HepG2 (cell line): ENCODE results near the gene DYNLL2. TPM values are rescaled to one million over a fixed set of nuclear protein-coding genes. Genes with fewer than 3 reads are reported as not detected.
A peak's percentile ranks its signal among the peaks of the same experiment; 100 is the strongest.

Experiments used
- CHD4 ChIP-seq: fragments of 200-600 bp; sonication (generic); IDR thresholded peaks from 2 replicates; pipeline ENCODE4 v1.7.0; 2017; ENCODE audit warnings: mild to moderate bottlenecking, low read length, borderline replicate concordance
- ERF ChIP-seq: IDR thresholded peaks from 2 replicates; pipeline ENCODE4 v1.6.1; 2018; ENCODE audit warnings: missing biosample characterization, missing genetic modification reagents
- KIAA2018 ChIP-seq: sonication (generic); formaldehyde crosslinking; IDR thresholded peaks from 2 replicates; pipeline ENCODE4 v1.5.0; 2020; ENCODE audit warnings: mild to moderate bottlenecking, missing genetic modification reagents, borderline replicate concordance
- MLLT10 ChIP-seq: sonication (generic); formaldehyde crosslinking; IDR thresholded peaks from 2 replicates; pipeline ENCODE4 v1.4.0; 2020; ENCODE audit warnings: missing genetic modification reagents
- POGZ ChIP-seq: sonication (generic); formaldehyde crosslinking; IDR thresholded peaks from 2 replicates; pipeline ENCODE4 v1.4.0; 2020; ENCODE audit warnings: mild to moderate bottlenecking, missing genetic modification reagents
- RAD21 ChIP-seq: fragments of 450-650 bp; formaldehyde crosslinking; IDR thresholded peaks from 2 replicates; pipeline ENCODE4 v1.5.0; 2020; ENCODE audit warnings: mild to moderate bottlenecking
- TFE3 ChIP-seq: IDR thresholded peaks from 2 replicates; pipeline ENCODE4 v1.6.1; 2016
- THAP8 ChIP-seq: sonication (generic); formaldehyde crosslinking; IDR thresholded peaks from 2 replicates; pipeline ENCODE4 v1.5.1; 2020; ENCODE audit warnings: missing genetic modification reagents, mild to moderate bottlenecking, borderline replicate concordance
- TOE1 ChIP-seq: sonication (generic); formaldehyde crosslinking; IDR thresholded peaks from 2 replicates; pipeline ENCODE4 v1.4.0; 2020; ENCODE audit warnings: mild to moderate bottlenecking, missing genetic modification reagents
- ZNF318 ChIP-seq: sonication (generic); formaldehyde crosslinking; IDR thresholded peaks from 2 replicates; pipeline ENCODE4 v1.4.0; 2020; ENCODE audit warnings: mild to moderate bottlenecking, missing genetic modification reagents
- polyA plus RNA-seq, 8 experiments: library from polyadenylated mRNA; depleted of rRNA in 3 of 8; stranded (reverse) in 7 of 8; unstranded in 1 of 8; fragments of >200 nt; fragmentation: Illumina TruSeq in 4 of 8; extraction: Trizol in 4 of 8; gene quantifications; 2 replicates each; pipeline versions ENCODE4 v1.2.1 to v1.2.3, GENCODE V29; 2011 to 2016; ENCODE audit warnings: low read depth in 4 of 8, missing spikeins in 1 of 8, mixed read lengths in 1 of 8; ENCODE audit not compliant: insufficient read depth in 1 of 8
- total RNA-seq, 5 experiments: library from RNA; depleted of rRNA; stranded (reverse); fragments of >200 nt; fragmentation: Illumina TruSeq; extraction: Trizol; gene quantifications; 2 replicates each; pipeline ENCODE4 v1.2.3, GENCODE V29; 2016; ENCODE audit warnings: low read depth in 1 of 5

DYNLL2 gene
- total and polyA plus RNA-seq, 2 of the 13 experiments (the other 11 are each of a cell fraction or from before 2014, with no cell fraction given): 9.5 to 29.0 TPM

- no peak for TF ChIP-seq ZNF318 (CRISPR knock-in tag)
- peak; percentile 85 for TF ChIP-seq TFE3 (CRISPR knock-in tag)
- no peak for TF ChIP-seq KIAA2018
- no peak for TF ChIP-seq MLLT10 (CRISPR knock-in tag)
- peak; percentile 96 for TF ChIP-seq ERF
- TF ChIP-seq RAD21 (CRISPR knock-in tag): no peak
- no peak for TF ChIP-seq TOE1 (CRISPR knock-in tag)
- TF ChIP-seq CHD4: no peak
- TF ChIP-seq THAP8: no peak
- no peak for TF ChIP-seq POGZ
Observed at GRCh38 chr17:58120195-58120822, 37.1 kb downstream of the DYNLL2 start (continued).
